NT2/D1 (cell line): ENCODE measurements around the gene ADSS1.

ENCODE experiments used
- SUZ12 ChIP-seq: IDR thresholded peaks from 2 replicates; pipeline ENCODE4 v1.6.1; 2011; ENCODE audit not compliant: insufficient read length, insufficient read depth; ENCODE audit errors: extremely low read depth
- YY1 ChIP-seq: IDR thresholded peaks from 2 replicates; pipeline ENCODE4 v1.6.1; 2011; ENCODE audit not compliant: insufficient read length, insufficient read depth
- ZNF274 ChIP-seq: IDR thresholded peaks from 2 replicates; pipeline ENCODE4 v1.6.1; 2011; ENCODE audit warnings: mild to moderate bottlenecking, low read depth, low read length

- TF ChIP-seq ZNF274: no peak
- TF ChIP-seq SUZ12: no peak
- TF ChIP-seq YY1: no peak
These were observed 61.0 kb downstream of the ADSS1 start for GRCh38 chr14:104784846-104785707.
